Panc1 (cell line): Measurements from ENCODE around the gene NDUFB6.

Experiments
- POLR2AphosphoS5 ChIP-seq: IDR thresholded peaks from 2 replicates; pipeline ENCODE4 v1.6.1; 2012; ENCODE audit warnings: mild to moderate bottlenecking, low read depth, low read length, moderate library complexity
- SIN3A ChIP-seq: IDR thresholded peaks from 2 replicates; pipeline ENCODE4 v1.6.1; 2012; ENCODE audit warnings: low read depth, mild to moderate bottlenecking, low read length, moderate library complexity, borderline replicate concordance; ENCODE audit not compliant: insufficient read depth
- TCF7L2 ChIP-seq: IDR thresholded peaks from 2 replicates; pipeline ENCODE4 v1.6.1; 2011; ENCODE audit warnings: mild to moderate bottlenecking, low read depth, low read length, inconsistent platforms
- TF ChIP-seq, protein P1 (sequence below): fragments of 450-650 bp; IDR thresholded peaks from 2 replicates; pipeline ENCODE4 v1.5.1; 2017; ENCODE audit warnings: mild to moderate bottlenecking
- TF ChIP-seq, protein P2 (sequence below), 2 experiments: IDR thresholded peaks; 2 replicates each; pipeline ENCODE4 v1.6.1; 2011 to 2012; ENCODE audit warnings: low read depth in 2 of 2, control low read depth in 1 of 2, low read length in 1 of 2, mild to moderate bottlenecking in 1 of 2, moderate library complexity in 1 of 2; ENCODE audit not compliant: insufficient read depth in 1 of 2

DNA sequence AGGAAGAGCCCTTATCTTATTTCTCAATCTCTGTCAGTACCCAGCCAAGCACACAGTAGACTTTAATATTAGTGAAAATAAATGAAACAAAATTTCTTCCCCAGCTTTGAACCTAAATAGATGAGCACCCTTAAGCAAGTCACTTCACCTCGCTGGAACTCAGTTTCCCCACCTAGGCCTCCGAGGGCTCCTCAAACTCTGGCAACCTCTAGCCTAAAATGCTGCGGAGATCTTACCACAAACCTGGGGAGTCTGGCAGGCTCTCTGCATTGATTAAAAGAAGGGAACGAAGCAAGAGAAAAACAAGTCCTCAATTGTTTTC is 47.3 kb downstream of the NDUFB6 start:
- TF ChIP-seq, protein P1, sequence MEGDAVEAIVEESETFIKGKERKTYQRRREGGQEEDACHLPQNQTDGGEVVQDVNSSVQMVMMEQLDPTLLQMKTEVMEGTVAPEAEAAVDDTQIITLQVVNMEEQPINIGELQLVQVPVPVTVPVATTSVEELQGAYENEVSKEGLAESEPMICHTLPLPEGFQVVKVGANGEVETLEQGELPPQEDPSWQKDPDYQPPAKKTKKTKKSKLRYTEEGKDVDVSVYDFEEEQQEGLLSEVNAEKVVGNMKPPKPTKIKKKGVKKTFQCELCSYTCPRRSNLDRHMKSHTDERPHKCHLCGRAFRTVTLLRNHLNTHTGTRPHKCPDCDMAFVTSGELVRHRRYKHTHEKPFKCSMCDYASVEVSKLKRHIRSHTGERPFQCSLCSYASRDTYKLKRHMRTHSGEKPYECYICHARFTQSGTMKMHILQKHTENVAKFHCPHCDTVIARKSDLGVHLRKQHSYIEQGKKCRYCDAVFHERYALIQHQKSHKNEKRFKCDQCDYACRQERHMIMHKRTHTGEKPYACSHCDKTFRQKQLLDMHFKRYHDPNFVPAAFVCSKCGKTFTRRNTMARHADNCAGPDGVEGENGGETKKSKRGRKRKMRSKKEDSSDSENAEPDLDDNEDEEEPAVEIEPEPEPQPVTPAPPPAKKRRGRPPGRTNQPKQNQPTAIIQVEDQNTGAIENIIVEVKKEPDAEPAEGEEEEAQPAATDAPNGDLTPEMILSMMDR, result no peak
- TF ChIP-seq, protein P2, sequence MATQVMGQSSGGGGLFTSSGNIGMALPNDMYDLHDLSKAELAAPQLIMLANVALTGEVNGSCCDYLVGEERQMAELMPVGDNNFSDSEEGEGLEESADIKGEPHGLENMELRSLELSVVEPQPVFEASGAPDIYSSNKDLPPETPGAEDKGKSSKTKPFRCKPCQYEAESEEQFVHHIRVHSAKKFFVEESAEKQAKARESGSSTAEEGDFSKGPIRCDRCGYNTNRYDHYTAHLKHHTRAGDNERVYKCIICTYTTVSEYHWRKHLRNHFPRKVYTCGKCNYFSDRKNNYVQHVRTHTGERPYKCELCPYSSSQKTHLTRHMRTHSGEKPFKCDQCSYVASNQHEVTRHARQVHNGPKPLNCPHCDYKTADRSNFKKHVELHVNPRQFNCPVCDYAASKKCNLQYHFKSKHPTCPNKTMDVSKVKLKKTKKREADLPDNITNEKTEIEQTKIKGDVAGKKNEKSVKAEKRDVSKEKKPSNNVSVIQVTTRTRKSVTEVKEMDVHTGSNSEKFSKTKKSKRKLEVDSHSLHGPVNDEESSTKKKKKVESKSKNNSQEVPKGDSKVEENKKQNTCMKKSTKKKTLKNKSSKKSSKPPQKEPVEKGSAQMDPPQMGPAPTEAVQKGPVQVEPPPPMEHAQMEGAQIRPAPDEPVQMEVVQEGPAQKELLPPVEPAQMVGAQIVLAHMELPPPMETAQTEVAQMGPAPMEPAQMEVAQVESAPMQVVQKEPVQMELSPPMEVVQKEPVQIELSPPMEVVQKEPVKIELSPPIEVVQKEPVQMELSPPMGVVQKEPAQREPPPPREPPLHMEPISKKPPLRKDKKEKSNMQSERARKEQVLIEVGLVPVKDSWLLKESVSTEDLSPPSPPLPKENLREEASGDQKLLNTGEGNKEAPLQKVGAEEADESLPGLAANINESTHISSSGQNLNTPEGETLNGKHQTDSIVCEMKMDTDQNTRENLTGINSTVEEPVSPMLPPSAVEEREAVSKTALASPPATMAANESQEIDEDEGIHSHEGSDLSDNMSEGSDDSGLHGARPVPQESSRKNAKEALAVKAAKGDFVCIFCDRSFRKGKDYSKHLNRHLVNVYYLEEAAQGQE (IDR thresholded peaks at IDR 0.05; ENCODE audit: insufficient read depth in 1 of 2, low read depth in 2 of 2, low read length in 1 of 2), result no peak
- TF ChIP-seq SIN3A, result no peak
- TF ChIP-seq POLR2AphosphoS5, result no peak
- TF ChIP-seq TCF7L2, result no peak
